Activated CD4-positive, CD25-positive, alpha-beta regulatory T cell treated with anti-CD3 and anti-CD28 coated beads, Interleukin-2, amount 50 U/mL, for 24 hours (primary cell): ENCODE results near the gene VSIG1.

Source experiments
- ATAC-seq, 2 donors: fragments of 150-1000 bp; cut with Tn5 transposase; one replicate each; pipeline ENCODE4 v1.10.0; 2021; ENCODE audit warnings: mild to moderate bottlenecking in 1 of 2, moderate library complexity in 1 of 2

Gene VSIG1

GRCh38 chrX:108044554-108045256 is at the start of gene VSIG1:
Gene VSIG1, plus strand, starts transcription at chrX:108045065. Its CDS starts 66 bp downstream, at chrX:108045131.
- ATAC-seq = no peak

DNA sequence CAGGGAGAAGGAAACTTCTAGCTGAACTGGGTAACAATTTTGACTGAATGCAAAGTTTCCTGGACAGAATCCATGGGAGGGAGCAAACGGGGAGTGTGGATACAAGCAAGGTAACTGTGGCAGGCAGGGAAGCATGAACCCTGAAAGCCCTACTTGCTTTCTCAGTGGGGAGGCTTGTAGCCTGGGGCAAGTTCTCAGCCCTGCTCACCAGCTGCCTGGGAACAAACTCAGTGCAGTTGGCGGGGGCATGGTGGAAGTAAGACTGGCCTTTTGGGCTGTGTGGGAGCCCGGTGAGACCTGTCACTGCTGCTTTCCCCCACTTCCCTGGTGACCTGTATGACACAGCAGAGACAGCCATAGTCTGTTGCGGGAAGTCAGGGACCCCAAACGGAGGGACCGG is 48.7 kb upstream of the VSIG1 start:
- no peak for ATAC-seq

DNA sequence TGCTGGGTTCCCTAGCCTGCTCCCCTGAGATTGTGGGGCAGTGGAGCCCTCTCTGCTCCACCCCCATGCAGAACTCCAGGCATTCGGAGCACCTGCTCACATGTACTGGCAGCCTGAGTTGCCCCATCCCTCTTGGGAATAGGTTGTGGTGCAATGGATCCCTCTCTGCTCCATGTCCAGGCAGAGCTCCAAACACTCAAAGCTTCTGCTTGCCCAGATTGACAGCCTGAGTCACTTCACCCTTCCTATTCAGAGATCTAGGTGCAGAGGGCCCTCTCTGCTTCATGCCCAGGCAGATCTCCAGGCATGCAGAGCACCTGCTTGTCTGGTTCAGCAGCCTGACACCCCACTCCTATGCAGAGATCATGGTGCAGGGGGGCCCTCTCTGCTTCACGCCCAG is 44.1 kb upstream of the VSIG1 start:
- ATAC-seq = no peak

DNA sequence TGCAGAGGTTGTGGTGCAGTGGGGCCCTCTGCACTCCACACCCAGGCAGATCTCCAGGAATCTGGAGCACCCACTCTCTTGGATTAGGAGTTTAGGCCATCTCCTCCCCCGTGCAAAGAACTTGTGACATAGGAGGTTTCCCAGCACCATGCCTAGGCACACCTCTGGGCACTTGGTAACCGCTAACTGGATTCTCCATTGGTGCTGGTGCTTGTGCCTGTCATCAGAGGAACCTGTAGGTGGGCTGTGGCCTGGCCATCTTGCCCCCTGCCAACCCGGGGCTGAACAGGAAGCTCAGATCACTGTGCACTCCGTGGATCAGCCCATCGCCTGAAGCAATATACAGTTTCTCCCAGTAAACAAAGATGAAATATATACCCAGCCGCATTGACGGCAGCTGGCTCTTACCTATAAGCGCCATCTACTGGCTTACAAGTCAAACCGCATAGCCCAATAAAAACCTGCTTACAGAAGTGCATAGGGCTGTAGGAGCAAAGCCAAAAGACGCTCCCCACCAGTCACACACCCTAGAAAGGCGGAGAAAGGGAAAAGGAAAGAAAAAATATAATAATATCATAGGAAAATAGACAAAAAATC is 43.5 kb upstream of the VSIG1 start:
- ATAC-seq = peak; percentile 44 to 64

GRCh38 chrX:108018656-108019381 is 26.0 kb upstream of the VSIG1 start:
- ATAC-seq = peak; percentile 82 to 83

DNA sequence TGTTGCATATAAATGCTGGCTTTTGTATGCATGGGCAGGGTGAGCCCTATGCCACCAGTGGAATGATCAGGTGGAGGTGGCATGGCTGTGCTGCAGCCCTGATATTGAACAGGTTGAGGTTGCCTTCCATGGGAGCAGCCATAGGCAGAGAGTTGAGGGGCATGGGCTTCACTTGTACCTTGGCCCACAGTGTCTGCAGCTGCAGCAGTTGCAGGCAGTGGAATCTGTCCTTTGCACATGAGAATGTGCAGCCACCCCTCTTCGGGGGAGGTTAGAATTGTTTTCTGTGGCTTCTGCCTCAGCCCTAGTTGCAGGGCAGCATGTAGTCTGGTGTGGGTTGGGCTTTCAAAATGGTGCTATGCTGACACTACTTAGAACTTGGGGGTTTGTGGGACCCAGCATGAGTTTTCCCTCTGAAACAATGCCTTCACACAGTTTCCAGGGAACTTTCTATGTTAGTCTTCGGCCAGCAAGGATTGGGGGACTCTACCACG is 25.4 kb upstream of the VSIG1 start:
- no peak for ATAC-seq

- no peak for ATAC-seq
Measured at GRCh38 chrX:108020631-108021030, 24.2 kb upstream of the VSIG1 start.

GRCh38 chrX:108022491-108023089 is 22.3 kb upstream of the VSIG1 start:
- ATAC-seq = peak; percentile 62 to 75

GRCh38 chrX:108025376-108025775 is 19.5 kb upstream of the VSIG1 start:
- ATAC-seq = no peak

DNA sequence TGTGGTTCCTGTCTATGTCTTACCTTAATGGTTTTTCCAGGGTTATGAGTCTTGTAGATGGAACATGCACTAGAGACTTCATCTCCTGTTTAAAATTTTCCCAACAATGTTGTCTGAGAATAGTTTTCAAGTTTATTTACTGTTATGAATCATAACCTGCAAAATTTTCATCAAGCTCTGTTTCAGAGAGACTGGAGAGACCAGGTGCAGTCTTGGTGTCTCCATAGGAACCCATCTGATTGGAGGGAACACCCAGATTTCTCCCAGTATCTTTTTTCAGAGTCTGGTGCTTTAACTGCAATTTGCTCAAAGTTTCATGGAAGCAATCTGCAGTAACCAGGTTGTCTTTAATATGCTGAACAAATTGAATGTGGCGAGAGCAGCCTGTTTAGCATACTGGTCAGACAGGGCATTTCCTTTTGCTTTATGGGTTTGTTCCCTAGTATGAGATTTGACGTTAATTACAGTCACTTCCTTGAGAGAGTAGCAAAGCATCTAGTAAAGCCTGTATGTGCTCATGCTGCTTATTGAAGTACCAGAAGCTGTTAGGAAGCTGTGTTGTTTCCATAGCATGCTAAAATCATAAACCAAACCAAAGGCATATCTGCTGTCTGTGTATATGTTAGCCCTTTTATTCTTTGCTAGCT is 18.8 kb upstream of the VSIG1 start:
- ATAC-seq = no peak

DNA sequence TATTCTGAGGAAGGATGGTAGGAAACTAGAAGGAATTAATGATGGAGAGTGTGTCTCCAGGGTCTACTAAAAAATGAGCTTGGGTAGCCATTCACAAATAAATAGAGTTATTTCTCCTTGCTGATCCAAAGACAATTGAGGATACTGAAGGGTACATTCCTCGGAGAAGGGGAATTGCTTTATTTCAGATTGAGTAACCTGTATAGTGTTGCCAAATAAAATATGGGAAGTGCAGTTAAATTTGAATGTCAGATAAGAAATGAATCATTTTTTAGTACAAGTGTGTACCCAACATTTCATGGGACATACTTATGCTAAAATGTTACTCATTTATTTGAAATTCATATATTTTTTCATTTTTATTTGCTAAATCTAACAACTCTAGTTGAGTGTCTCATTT is 16.0 kb upstream of the VSIG1 start:
- no peak for ATAC-seq

- peak in 1 of 2 donors; percentile 71 for ATAC-seq
Measured at GRCh38 chrX:108029928-108030711, 14.7 kb upstream of the VSIG1 start.

GRCh38 chrX:108032944-108033343 is 11.9 kb upstream of the VSIG1 start:
- no peak for ATAC-seq

DNA sequence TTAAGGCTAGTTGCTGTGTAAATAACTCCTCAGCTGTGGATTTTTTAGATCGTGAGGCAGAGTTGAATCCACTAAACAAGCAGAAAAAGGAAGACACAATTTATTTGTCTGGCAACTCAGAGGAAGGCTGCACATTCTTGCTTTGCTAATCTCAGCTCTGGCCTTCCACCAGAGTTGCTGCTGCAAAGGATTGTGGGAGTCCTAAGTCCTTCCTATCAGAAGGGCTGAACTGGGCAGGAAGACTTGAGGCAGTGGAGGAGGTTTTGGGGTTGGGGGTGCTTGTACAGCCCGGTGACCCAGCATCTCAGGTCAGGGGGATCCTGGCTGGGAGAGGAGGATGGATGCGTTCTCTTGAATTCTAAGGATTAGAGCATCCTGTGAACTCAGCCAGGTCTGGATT is 11.0 kb upstream of the VSIG1 start:
- ATAC-seq = no peak

- ATAC-seq = no peak
Measured at GRCh38 chrX:108034725-108035124, 10.1 kb upstream of the VSIG1 start.

- ATAC-seq = no peak
Measured at GRCh38 chrX:108036298-108036973, 8.4 kb upstream of the VSIG1 start.

DNA sequence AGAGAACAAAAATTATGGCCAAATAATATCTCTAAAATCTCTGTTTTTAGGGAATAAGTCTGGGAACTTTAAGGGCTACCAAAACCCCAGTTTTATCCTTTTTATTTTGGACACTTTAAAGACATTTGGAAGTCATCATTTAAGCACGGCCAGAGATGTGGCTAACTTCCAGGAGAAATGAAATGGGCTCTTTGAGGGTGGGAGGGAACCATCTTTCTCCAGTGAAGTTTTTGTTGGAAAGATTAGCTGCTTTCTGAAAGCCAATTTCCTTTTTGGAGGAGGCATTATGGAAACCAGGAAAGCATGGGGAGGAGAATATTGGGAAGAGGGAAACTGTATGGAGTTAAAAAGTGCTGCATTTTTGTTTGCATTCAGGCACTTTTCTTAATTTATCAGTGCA is 4.8 kb downstream of the VSIG1 start:
- no peak for ATAC-seq

GRCh38 chrX:108053218-108053617 is 8.4 kb downstream of the VSIG1 start:
- peak; percentile 67 to 94 for ATAC-seq

GRCh38 chrX:108055546-108055945 is 10.7 kb downstream of the VSIG1 start:
- ATAC-seq = no peak

GRCh38 chrX:108059801-108060200 is 14.9 kb downstream of the VSIG1 start:
- no peak for ATAC-seq

- ATAC-seq = no peak
Measured at GRCh38 chrX:108064001-108064400, 19.1 kb downstream of the VSIG1 start.
